Stomach (tissue), 4 donors: ENCODE measurements around the gene SNAPC2.

Experiments
- CTCF ChIP-seq, 7 experiments: fragments of 450-650 bp in 4 of 7; fragments of 200-600 bp in 3 of 7; sonication (generic) in 3 of 7; IDR thresholded peaks; one replicate each; pipeline ENCODE4 v1.5.1; 2016 to 2019; ENCODE audit warnings: antibody characterized with exemption in 7 of 7, control low read depth in 2 of 7, mild to moderate bottlenecking in 1 of 7
- EP300 ChIP-seq: sonication (generic); formaldehyde crosslinking; IDR thresholded peaks from one replicate; pipeline ENCODE4 v1.6.1; 2017; ENCODE audit warnings: antibody characterized with exemption
- POLR2A ChIP-seq, 4 donors: fragments of 450-650 bp; IDR thresholded peaks; one replicate each; pipeline ENCODE4 v1.6.1; 2016; ENCODE audit warnings: antibody characterized with exemption in 4 of 4, control low read depth in 2 of 4, mild to moderate bottlenecking in 1 of 4, moderate library complexity in 1 of 4
- POLR2AphosphoS5 ChIP-seq, 3 donors: sonication (generic); formaldehyde crosslinking; IDR thresholded peaks; one replicate each; pipeline ENCODE4 v1.6.1; 2016; ENCODE audit warnings: antibody characterized with exemption in 3 of 3

GRCh38 chr19:7871437-7872305 lies 48.5 kb upstream of the SNAPC2 start:
- TF ChIP-seq CTCF (IDR thresholded peaks at IDR 0.05): no peak
- no peak for TF ChIP-seq POLR2A (IDR thresholded peaks at IDR 0.05)
- no peak for TF ChIP-seq EP300
- no peak for TF ChIP-seq POLR2AphosphoS5 (IDR thresholded peaks at IDR 0.05)
